A549 (cell line): ENCODE results near the gene PKDREJ. TPM values are rescaled to one million over a fixed set of nuclear protein-coding genes. Genes with fewer than 3 reads are reported as not detected.

Experiments used
- ATAC-seq, 2 experiments: fragments of 200-7000 bp in 1 of 2; fragments of >200 bp in 1 of 2; cut with Nextera tagmentation in 1 of 2; cut with Tn5 transposase in 1 of 2; 3 replicates each; pipeline versions ENCODE4 v1.8.0 to v1.9.1; 2018 to 2020; ENCODE audit warnings: mild to moderate bottlenecking in 1 of 2, moderate library complexity in 1 of 2
- CTCF ChIA-PET: fragments of 300-600 bp; sonication (Branson Sonifier 250); formaldehyde crosslinking; extraction: SDS; loops from one replicate; lab custom pipeline; 2021; ENCODE audit warnings: antibody characterized with exemption, inconsistent platforms; lab: Yijun Ruan, JAX
- POLR2A ChIA-PET: fragments of 350-600 bp; formaldehyde crosslinking; extraction: SDS; loops from one replicate; lab custom pipeline; 2021; ENCODE audit warnings: antibody characterized with exemption, inconsistent platforms; lab: Yijun Ruan, JAX
- DNase-seq, 2 experiments: peaks; one replicate each; pipeline versions ENCODE4 v3.0.0 to v3.0.0-alpha.2; 2011 to 2016; ENCODE audit warnings: low read depth in 1 of 2, low spot score in 1 of 2
- FAIRE-seq: peaks from 2 replicates; lab custom pipeline; 2011; peaks lifted over from hg19 to GRCh38; lab: Jason Lieb, UNC
- H3K27ac ChIP-seq, 2 experiments: fragments of >200 bp; sonication (Bioruptor Twin); formaldehyde crosslinking; 3 replicates each; pipeline ENCODE4 v1.5.1; 2016 to 2017
- H3K4me1 ChIP-seq: fragments of >200 bp; sonication (Bioruptor Twin); formaldehyde crosslinking; 3 replicates; pipeline ENCODE4 v1.6.1; 2016
- H3K4me2 ChIP-seq: fragments of >200 bp; sonication (Bioruptor Twin); formaldehyde crosslinking; 3 replicates; pipeline ENCODE4 v1.6.1; 2016
- H3K4me3 ChIP-seq: fragments of >200 bp; sonication (Bioruptor Twin); formaldehyde crosslinking; 3 replicates; pipeline ENCODE4 v1.5.1; 2016
- H3K9me3 ChIP-seq: fragments of >200 bp; sonication (Bioruptor Twin); formaldehyde crosslinking; 3 replicates; pipeline ENCODE4 v1.6.1; 2016
- ESRRA ChIP-seq: fragments of 150-350 bp; IDR thresholded peaks from 2 replicates; pipeline ENCODE4 v1.6.1; 2014; ENCODE audit warnings: mild to moderate bottlenecking, low read length, borderline replicate concordance
- FOSL2 ChIP-seq, 2 experiments: fragments of 450-650 bp in 1 of 2; fragments of >200 bp in 1 of 2; sonication (Bioruptor Twin) in 1 of 2; formaldehyde crosslinking; IDR thresholded peaks; 2 replicates each; pipeline versions ENCODE4 v1.5.0 to v1.6.1; 2016 to 2020; ENCODE audit warnings: mild to moderate bottlenecking in 1 of 2, moderate library complexity in 1 of 2
- HOXB13 ChIP-seq: fragments of 250-450 bp; sonication (Bioruptor Pico); IDR thresholded peaks from 2 replicates; pipeline ENCODE4 v1.5.0; 2020; ENCODE audit warnings: low read depth, mild to moderate bottlenecking, moderate library complexity
- JUN ChIP-seq, 2 experiments: fragments of >200 bp; sonication (Bioruptor Twin); formaldehyde crosslinking; IDR thresholded peaks; 2 replicates in 1 of 2; 3 replicates in 1 of 2; pipeline ENCODE4 v1.6.1; 2016 to 2017
- MAFK ChIP-seq: fragments of 450-650 bp; IDR thresholded peaks from 2 replicates; pipeline ENCODE4 v1.6.1; 2014; ENCODE audit not compliant: partially characterized antibody
- MAZ ChIP-seq: fragments of 150-350 bp; IDR thresholded peaks from 2 replicates; pipeline ENCODE4 v1.6.1; 2014; ENCODE audit warnings: antibody characterized with exemption, low read depth, low read length, borderline replicate concordance
- PHF8 ChIP-seq: fragments of 200-600 bp; sonication (generic); IDR thresholded peaks from 2 replicates; pipeline ENCODE4 v1.6.1; 2016; ENCODE audit warnings: low read depth, mild to moderate bottlenecking, antibody characterized with exemption, moderate library complexity, borderline replicate concordance
- POLR2A ChIP-seq: IDR thresholded peaks from 2 replicates; pipeline ENCODE4 v1.6.1; 2012; ENCODE audit warnings: mild to moderate bottlenecking, low read length
- POLR2AphosphoS2 ChIP-seq: conservative IDR thresholded peaks from 2 replicates; pipeline ENCODE4 v1.6.1; 2012; ENCODE audit warnings: low read length, improper control_type of control experiment, inconsistent platforms
- RARB ChIP-seq: fragments of 250-450 bp; sonication (Bioruptor Pico); IDR thresholded peaks from 2 replicates; pipeline ENCODE4 v1.8.0; 2021; ENCODE audit warnings: mild to moderate bottlenecking, moderate library complexity
- RNF2 ChIP-seq: fragments of 200-600 bp; sonication (generic); IDR thresholded peaks from 2 replicates; pipeline ENCODE4 v1.6.1; 2016; ENCODE audit warnings: low read depth, mild to moderate bottlenecking, antibody characterized with exemption, moderate library complexity, borderline replicate concordance
- TFCP2L1 ChIP-seq: fragments of 250-450 bp; sonication (Bioruptor Pico); IDR thresholded peaks from 2 replicates; pipeline ENCODE4 v1.5.0; 2021; ENCODE audit warnings: mild to moderate bottlenecking
- USF2 ChIP-seq: fragments of 450-650 bp; IDR thresholded peaks from 2 replicates; pipeline ENCODE4 v1.6.1; 2014; ENCODE audit warnings: antibody characterized with exemption
- ZC3H11A ChIP-seq: fragments of 450-650 bp; IDR thresholded peaks from 2 replicates; pipeline ENCODE4 v1.6.1; 2014; ENCODE audit warnings: antibody characterized with exemption, mild to moderate bottlenecking
- WGBS: methylation state at CpG from one replicate; pipeline ENCODE4 v1.1.6; 2017; ENCODE audit errors: missing lambda C conversion rate; 5-methylcytosine and 5-hydroxymethylcytosine counted together
- polyA plus RNA-seq, 4 experiments: library from polyadenylated mRNA; depleted of rRNA in 3 of 4; stranded (reverse); fragments of >200 nt; fragmentation: RNase III in 1 of 4; extraction: RNeasy Plus Mini Kit Qiagen cat#74134 plus additional on column Dnase treatment in 1 of 4; gene quantifications; 2 replicates in 3 of 4; 3 replicates in 1 of 4; pipeline ENCODE4 v1.2.3, GENCODE V29; 2011 to 2017
- TF ChIP-seq, protein P1 (sequence below): fragments of >200 bp; sonication (Bioruptor Twin); formaldehyde crosslinking; IDR thresholded peaks from 3 replicates; pipeline ENCODE4 v1.6.1; 2016
- TF ChIP-seq, protein P2 (sequence below): fragments of 250-450 bp; sonication (Bioruptor Pico); IDR thresholded peaks from 2 replicates; pipeline ENCODE4 v1.5.0; 2020; ENCODE audit warnings: low read depth, mild to moderate bottlenecking, moderate library complexity
- TF ChIP-seq, protein P3 (sequence below): IDR thresholded peaks from 2 replicates; pipeline ENCODE4 v1.6.1; 2012
- TF ChIP-seq, protein P4 (sequence below): IDR thresholded peaks from 2 replicates; pipeline ENCODE4 v1.6.1; 2012; ENCODE audit warnings: low read depth, borderline replicate concordance

The PKDREJ gene
- polyA plus RNA-seq, 2 of the 4 experiments (the other 2 are of a cell fraction): not detected

GRCh38 chr22:46251266-46251665, 11.9 kb downstream of the PKDREJ start:
- TF ChIP-seq TFCP2L1 (CRISPR knock-in tag) (no peak), RARB (CRISPR knock-in tag) (no peak), ESRRA (no peak), MAFK (no peak), JUN (IDR thresholded peaks at IDR 0.05) (no peak), POLR2AphosphoS2 (no peak)
- ATAC-seq (no peak), DNase-seq (no peak), FAIRE-seq (no peak)
- ChIA-PET CTCF (no interaction called here), POLR2A (no interaction called here)
- Histone ChIP-seq H3K4me2 (peak overlapping the region; percentile 96), H3K4me3 (peak overlapping the region; percentile 96; the same call in 2 of the 3 replicates), H3K27ac (peak overlapping the region in 1 of 2 experiments; percentile 96; a peak in 3 of 6 replicates), H3K9me3 (no peaks in the 10 kb centered on the region), H3K4me1 (peaks cover 5% of the 10 kb centered on the region; the same call in 1 of the 3 replicates)
- 95% methylated on average over 7 of the region's 7 CpGs for WGBS

DNA sequence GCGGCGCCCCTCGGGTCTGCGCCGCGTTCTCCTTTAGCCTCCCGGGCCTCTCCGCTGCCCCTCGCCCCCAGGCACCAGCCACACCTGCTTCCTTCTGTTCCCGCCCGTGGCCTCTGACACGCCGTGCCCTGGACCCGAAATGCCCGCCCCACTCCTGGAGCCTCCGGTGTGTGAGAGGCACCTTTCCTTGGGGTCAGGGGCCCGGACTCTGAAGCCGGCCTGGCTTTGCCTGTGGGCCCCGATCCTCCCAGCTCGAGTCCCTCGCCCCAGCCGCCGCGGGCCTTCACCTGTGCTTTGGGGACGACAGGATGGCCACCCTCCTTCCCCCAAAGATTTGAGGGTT, 12.4 kb downstream of the PKDREJ start:
- peak in 1 of 2 experiments; percentile 35; a peak in 3 of 6 replicates for ATAC-seq
- CTCF ChIA-PET: interaction anchor here (1.0 to 1.3 kb wide), 2 partner anchors 25 to 129 kb away, joined by 3 to 6 read pairs; no protein-coding TSS in a partner anchor
- H3K4me3 ChIP-seq: peak overlapping the region; percentile 96
- H3K9me3 ChIP-seq: no peaks in the 10 kb centered on the region
- peak overlapping the region; percentile 95 to 96 for H3K27ac ChIP-seq
- TF ChIP-seq, protein P1, sequence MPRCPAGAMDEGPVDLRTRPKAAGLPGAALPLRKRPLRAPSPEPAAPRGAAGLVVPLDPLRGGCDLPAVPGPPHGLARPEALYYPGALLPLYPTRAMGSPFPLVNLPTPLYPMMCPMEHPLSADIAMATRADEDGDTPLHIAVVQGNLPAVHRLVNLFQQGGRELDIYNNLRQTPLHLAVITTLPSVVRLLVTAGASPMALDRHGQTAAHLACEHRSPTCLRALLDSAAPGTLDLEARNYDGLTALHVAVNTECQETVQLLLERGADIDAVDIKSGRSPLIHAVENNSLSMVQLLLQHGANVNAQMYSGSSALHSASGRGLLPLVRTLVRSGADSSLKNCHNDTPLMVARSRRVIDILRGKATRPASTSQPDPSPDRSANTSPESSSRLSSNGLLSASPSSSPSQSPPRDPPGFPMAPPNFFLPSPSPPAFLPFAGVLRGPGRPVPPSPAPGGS: no peak
- no peak for TF ChIP-seq RNF2
- no peak for TF ChIP-seq USF2
- TF ChIP-seq HOXB13: no peak
- TF ChIP-seq, protein P2, sequence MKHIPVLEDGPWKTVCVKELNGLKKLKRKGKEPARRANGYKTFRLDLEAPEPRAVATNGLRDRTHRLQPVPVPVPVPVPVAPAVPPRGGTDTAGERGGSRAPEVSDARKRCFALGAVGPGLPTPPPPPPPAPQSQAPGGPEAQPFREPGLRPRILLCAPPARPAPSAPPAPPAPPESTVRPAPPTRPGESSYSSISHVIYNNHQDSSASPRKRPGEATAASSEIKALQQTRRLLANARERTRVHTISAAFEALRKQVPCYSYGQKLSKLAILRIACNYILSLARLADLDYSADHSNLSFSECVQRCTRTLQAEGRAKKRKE (CRISPR knock-in tag): no peak
- no peak for TF ChIP-seq FOSL2 (IDR thresholded peaks at IDR 0.05)
- no peak for TF ChIP-seq FOSL2 (CRISPR knock-in tag; IDR thresholded peaks at IDR 0.05)
- TF ChIP-seq RARB (CRISPR knock-in tag): no peak
- no peak for TF ChIP-seq ZC3H11A
- TF ChIP-seq, all 56 proteins: peak for 0
- WGBS: 0% methylated on average over 1 of the region's 25 CpGs
- Histone ChIP-seq H3K4me2 (peak overlapping the region; percentile 96), H3K4me1 (peaks cover 5% of the 10 kb centered on the region; the same call in 1 of the 3 replicates)
- DNase-seq: no peak
- FAIRE-seq: no peak
- POLR2A ChIA-PET: interaction anchor here (1.0 kb wide), 1 partner anchor 17 kb away, joined by 6 read pairs; the partner anchor contains the start of gene TTC38

DNA sequence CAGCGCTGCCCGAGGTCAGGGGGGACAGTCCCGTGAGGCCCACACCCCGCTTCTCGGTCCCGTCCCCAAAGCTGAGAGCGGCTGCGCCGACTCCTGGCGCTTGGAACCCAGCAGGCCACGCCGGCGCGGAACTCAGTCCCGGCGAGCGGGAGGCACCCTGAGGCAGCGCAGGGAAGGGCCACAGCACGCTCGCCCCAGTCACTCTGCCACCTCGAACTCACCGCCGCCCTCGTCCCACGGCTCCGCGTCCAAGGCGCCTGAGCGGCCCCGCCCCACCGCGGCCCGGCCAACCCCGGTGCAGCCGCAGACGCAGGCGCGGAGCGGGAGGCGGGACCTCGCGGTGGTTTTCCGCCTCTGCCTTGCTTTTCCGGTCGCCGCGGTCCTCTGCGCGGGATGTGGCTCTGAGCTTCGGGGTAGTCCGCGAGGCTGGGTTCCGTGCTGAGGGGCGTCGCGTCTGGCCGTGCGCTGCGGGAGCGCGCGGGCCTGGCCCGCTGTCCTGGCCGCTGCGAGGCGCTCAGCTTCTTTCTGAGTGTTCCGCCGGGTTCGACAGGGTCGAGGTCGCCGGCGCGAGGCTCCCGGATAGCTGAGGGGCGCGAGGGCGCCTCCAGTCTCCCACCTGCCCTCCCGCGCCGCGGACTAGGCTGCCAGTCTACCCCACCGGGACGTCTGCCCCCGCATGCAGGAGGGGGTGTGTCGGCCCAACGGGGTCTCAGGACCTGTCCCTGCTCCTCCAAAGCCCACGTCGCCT, 12.9 kb downstream of the PKDREJ start, which contains the start of gene CDPF1:
Gene CDPF1 (minus strand): TSS at position 259 of the 748 bp plus-strand sequence. CDS start 2,009 bp downstream, outside the sequence.
- peak within 1 kb of the TSS; percentile 96 for H3K4me3 ChIP-seq
- peaks cover 5% of the 10 kb centered on the region; the same call in 1 of the 3 replicates for H3K4me1 ChIP-seq
- H3K4me2 ChIP-seq: peak within 1 kb of the TSS; percentile 96
- H3K27ac ChIP-seq: peak within 1 kb of the TSS; percentile 95 to 96
- FAIRE-seq: no peak
- ChIA-PET POLR2A (interaction anchor here (1.0 kb wide), 1 partner anchor 18 kb away, joined by 6 read pairs; the partner anchor contains the start of gene TTC38), CTCF (interaction anchor here (1.0 to 1.3 kb wide), 2 partner anchors 26 to 128 kb away, joined by 3 to 6 read pairs; no protein-coding TSS in a partner anchor)
- DNase-seq: peak; percentile 69 to 77
- no peaks in the 10 kb centered on the region for H3K9me3 ChIP-seq
- WGBS: no CpG with 5 or more reads among the region's 89 CpGs
- peak; percentile 95 to 99 for ATAC-seq
- TF ChIP-seq, protein P3, sequence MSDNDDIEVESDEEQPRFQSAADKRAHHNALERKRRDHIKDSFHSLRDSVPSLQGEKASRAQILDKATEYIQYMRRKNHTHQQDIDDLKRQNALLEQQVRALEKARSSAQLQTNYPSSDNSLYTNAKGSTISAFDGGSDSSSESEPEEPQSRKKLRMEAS: peak; percentile 92
- TF ChIP-seq, protein P4, sequence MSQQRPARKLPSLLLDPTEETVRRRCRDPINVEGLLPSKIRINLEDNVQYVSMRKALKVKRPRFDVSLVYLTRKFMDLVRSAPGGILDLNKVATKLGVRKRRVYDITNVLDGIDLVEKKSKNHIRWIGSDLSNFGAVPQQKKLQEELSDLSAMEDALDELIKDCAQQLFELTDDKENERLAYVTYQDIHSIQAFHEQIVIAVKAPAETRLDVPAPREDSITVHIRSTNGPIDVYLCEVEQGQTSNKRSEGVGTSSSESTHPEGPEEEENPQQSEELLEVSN: peak; percentile 97
- TF ChIP-seq USF2 (no peak), PHF8 (0 out of 2 replicates have a peak, but pooled peaks have one; percentile 15), JUN (IDR thresholded peaks at IDR 0.05) (peak; percentile 40 to 79; a peak in 3 of 5 replicates), POLR2A (peak; percentile 74), MAZ (no peak)
- TF ChIP-seq, protein P1: peak; percentile 89; the same call in 2 of the 3 replicates
- TF ChIP-seq, all 56 proteins: peak for 6
